ENCODE results near the gene RFX8. TPM values are rescaled to one million over a fixed set of nuclear protein-coding genes. Genes with fewer than 3 reads are reported as not detected.

Gene RFX8
- total and polyA plus RNA-seq, 9 of the 15 experiments (the other 6 are each of a cell fraction or from before 2014, with no cell fraction given): not detected

- TF ChIP-seq REST (IDR thresholded peaks at IDR 0.05; ENCODE audit: borderline replicate concordance) (peak; percentile 72), REST (CRISPR knock-in tag; IDR thresholded peaks at IDR 0.05; ENCODE audit: low read depth) (no peak), RAD21 (CRISPR knock-in tag; conservative IDR thresholded peaks at IDR 0.05 in 1 of 2, IDR thresholded peaks at IDR 0.05 in 1 of 2) (peak; percentile 83 to 85), KLF16 (IDR thresholded peaks at IDR 0.05) (0 out of 2 replicates have a peak, but pooled peaks have one; percentile 20), CTCF (IDR thresholded peaks at IDR 0.05 in 2 of 3, conservative IDR thresholded peaks at IDR 0.05 in 1 of 3; ENCODE audit: insufficient read depth in 2 of 3, low read depth in 1 of 3, low read length in 3 of 3) (peak; percentile 60 to 82 (median 68))
Measured at GRCh38 chr2:101419096-101419663, 55.7 kb downstream of the RFX8 start (continued).

Data from K562 (cell line).